NCI-H1048 (cell line): ENCODE measurements around the gene SSTR4.

Source experiments
- DNase-seq: peaks from one replicate; lab custom pipeline; 2025; lab: John Stamatoyannopoulos, UW

Gene SSTR4

DNA sequence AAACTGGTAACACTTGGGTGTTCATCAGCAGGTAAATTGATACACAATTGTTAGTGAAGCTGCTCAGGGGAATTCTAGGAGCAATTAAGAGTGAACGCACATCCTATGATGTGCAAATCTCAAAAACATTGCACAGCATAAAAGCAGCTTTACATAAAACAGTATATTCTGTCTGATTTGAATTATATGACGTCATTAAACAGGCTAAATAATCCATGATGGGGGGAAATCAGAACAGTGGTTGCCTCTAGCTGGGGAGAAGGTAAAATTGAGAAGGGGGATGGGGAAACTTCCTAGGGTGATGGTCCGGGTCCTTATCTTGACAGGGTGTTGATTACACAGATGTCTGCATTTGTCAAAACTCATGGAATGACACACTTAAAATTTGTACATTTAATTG is 31.7 kb downstream of the SSTR4 start:
- DNase-seq, result no peak

- no peak for DNase-seq
Measured at GRCh38 chr20:23068283-23068682, 33.2 kb downstream of the SSTR4 start.

- DNase-seq, result no peak
Measured at GRCh38 chr20:23069108-23069507, 34.0 kb downstream of the SSTR4 start.

DNA sequence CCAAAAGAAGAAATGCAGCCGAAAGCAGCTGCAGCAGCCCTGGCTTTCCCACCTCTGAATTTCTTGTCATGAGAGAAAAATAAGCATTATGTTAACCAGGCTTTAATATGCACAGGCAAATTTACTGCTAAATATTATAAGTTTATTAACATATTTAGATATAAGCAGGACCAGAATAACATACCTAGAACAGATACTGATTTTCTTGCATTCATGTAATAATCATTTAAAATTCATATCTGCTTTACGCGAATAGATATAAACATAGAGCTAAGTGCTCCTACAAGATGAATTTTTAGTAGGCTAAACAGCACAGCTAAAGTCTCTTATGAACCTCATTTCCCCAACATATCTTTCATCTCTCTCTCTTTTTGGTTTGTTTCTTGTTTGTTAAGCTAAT is 36.3 kb downstream of the SSTR4 start:
- DNase-seq, result no peak

DNA sequence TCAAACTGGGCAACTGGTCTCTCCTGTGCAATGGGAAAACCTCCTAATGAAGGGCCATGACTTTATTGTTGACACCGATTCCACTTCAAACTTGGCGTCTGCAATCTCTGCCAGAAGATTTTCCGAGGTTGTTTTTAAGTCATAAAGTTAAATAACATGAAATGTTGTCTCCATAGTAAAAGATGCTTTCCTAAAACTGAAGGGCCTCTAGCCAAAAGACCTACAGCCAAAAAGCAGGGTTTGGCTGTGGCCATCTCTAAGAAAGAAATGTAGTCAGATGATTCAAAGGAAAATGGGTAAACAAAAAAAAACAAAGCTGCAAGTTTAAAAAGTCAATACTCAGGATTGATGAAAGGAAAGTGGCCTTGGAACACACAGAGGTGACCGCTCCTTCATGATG is 36.9 kb downstream of the SSTR4 start:
- DNase-seq, result no peak

- no peak for DNase-seq
Measured at GRCh38 chr20:23072892-23073586, 37.9 kb downstream of the SSTR4 start.

DNA sequence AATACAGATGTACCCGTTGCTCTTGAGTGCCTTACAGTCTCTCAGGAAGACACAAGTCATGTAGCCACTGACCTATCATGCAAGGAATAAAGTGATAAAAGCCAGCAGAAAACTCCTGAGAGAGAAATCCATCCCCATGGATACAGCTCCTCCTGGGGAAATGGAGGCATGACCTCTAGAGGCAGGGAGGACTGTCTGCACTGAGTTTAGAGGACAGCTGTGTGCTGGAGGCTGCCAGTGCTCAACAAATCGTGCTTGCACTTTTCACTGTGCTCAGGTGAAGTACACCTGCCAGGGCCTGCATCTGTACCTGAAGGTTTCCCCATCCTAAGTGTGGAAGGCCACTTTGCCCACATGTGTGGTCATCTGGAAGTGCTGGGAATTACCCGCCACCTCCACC is 38.9 kb downstream of the SSTR4 start:
- DNase-seq, result no peak

DNA sequence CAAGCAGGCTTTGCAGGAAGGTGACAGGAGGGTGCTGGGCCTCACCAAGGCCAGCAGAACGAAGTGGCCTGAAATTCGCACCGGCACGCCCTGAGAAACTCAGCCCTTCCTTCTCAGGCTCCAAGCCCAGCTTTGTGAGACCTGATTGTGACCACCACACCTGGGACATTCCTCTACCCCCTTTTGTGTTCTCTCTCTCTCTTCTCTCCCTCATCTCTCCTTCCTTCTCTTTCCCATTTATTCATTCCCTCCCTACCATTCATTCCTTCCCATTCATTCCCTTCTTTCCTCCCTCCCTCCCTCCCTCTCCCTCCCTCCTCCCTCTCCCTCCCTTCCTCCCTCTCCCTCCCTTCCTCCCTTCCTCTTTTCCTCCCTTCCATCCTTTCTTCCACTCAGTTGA is 42.2 kb downstream of the SSTR4 start:
- DNase-seq, result no peak

DNA sequence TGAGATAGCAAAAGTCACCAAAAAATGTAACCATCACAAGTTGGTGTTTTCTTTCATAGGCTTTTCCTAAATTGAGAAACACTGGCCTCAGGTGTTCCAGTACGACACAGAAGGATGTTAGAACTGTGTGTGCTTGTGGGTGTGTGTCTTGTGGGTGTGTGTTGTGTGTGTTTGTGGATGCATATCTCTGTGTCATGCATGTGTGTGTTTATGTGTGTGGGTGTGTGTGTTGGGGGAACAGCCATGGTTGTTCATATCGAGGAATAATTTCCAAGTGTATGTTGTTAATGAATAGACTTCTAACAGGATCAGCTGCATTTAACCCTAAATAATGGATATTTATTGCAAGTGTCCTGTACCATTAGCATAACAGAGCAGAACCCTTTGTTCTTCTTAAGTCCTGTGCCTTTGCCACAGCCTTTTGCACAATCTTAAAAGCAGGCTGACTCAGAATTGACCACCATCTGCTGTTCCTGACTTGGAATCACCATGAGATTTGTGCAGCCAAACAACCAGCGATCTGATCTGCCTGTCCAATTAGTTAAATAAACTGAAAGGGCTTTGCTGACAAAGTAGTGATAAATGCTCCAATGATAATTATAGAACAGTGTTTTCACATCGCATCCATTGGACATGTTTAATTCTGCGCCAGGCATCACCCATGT is 43.4 kb downstream of the SSTR4 start:
- no peak for DNase-seq

- DNase-seq, result no peak
Measured at GRCh38 chr20:23079016-23079351, 43.9 kb downstream of the SSTR4 start.

GRCh38 chr20:23079926-23080325 is 44.8 kb downstream of the SSTR4 start:
- no peak for DNase-seq

DNA sequence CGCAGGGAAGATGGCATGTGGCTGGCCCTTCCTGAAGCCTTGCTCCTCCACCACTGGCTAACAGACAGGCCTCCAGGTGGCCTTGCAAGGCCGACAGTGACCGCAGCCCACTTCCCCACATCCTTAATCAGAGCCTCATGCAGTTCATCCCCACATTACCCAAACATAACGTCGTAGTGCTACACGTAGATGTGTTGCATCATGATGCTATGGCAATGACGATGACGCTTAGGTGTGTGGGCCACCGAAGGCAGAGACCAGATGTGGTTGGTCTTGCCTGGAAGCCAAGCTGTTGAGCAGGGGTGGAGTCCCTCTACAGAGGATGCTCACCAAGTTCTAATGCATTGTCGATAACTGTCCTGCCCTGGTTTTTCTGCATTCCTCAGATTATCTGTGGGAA is 45.4 kb downstream of the SSTR4 start:
- DNase-seq, result no peak

DNA sequence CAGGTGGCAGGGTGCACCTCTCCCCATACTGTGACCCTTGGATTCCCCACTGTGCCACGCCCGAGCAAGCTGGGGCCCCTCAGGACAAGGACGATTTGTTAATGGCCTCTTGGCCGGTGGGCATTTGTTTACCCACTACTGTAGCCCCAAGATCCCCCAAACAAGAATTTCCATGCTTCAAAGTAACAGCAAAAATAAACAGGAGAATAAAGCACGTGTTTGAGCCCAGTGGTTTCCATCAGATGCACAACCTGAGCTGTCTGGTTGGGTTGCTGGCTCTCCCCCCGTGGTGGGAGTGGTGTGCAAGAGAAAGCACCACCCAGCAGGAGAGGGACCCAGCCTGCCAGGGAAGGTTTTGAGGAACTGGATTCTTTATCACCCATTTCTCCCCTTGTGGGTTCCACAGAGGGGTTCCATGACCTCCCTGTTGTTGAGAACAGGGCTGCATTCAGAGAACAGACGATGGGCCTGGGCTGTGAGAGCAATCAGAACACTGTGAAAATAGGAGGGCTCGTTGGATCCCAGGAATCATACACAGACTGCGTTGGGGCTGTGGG is 46.2 kb downstream of the SSTR4 start:
- no peak for DNase-seq

GRCh38 chr20:23082846-23083552 is 47.9 kb downstream of the SSTR4 start:
- DNase-seq, result no peak

DNA sequence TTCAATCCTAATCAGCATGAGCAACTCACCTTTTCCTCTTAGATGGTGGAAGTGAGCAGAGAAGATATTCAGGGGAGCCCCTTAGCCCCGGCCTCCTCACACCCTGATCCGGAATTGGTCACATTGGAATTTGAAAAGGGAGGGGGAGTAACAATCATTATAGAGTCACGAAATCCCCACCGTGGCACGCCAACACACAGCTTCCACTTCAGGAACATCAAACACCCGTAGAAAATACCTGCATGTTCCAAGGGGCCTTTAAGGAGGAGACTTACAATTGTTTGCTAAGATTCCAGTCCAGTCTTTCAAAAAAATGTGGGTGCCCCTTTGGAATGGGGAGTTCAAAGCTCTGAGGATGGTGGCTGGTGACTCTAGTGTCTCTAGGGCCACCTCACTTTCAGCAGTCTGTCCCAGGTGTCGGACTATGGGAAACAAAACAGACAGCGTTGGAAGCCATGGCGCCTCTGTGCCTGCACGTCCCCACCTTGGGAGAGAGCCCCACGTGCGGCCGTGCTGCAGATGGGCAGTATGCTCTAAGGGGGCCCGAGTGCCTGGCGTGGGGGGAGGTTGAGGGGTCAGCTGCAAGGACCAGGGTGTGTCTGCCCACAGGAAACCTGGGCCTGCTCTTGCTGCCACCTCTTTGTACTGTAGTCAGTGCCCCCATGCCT is 48.6 kb downstream of the SSTR4 start:
- DNase-seq, result no peak

DNA sequence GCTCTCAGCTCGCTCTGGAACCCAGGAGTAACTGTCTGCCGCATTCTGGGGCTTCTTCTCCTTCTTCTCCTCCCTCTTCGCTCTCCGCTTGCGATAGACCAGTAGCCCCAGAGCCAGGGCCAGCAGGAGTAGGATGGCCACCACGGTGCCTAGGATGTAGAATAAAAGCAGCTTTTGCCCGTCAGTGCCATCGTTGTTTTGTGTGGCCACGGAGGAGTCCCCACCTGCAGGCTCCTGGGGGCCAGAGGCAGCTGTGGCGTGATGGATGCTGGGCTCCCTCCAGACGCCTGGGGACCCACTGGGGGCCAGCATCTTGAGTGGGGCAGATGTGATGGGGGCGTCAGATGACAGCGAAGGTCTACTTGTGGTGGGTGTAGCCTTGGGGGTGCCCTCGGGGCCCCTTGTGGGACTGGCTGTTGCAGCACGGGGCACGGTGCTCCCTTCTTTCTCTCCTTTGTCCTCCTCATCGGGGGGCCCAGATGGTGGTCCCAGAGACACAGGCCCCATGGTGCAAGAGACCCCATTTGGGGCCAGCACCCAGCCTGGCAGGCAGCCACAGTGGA is 49.3 kb downstream of the SSTR4 start:
- no peak for DNase-seq

DNA sequence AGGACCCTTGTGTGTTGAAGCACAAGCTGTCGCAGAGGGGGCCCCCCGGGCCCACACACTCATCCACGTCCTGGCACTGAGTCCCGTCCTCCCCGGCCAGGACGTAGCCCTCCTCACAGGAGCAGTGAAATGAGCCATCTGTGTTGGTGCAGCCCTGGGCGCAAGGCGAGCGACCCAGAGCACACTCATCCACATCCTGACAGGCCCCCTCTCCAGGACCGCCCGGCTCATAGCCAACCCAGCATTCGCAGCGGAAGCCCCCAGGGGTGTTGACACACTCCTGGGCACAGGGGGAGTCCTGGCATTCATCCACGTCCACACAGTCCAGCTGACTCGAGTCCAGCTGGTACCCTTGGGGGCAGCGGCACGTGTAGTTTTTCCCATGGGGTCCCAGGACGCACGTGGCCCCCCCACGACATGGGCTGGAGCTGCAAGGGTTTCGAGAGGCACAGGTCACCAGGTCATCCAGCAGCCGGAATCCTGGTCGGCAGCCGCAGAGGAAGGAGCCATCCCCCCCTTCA is 49.8 kb downstream of the SSTR4 start:
- DNase-seq, result no peak

- DNase-seq, result no peak
Measured at GRCh38 chr20:23085436-23086055, 50.4 kb downstream of the SSTR4 start.

DNA sequence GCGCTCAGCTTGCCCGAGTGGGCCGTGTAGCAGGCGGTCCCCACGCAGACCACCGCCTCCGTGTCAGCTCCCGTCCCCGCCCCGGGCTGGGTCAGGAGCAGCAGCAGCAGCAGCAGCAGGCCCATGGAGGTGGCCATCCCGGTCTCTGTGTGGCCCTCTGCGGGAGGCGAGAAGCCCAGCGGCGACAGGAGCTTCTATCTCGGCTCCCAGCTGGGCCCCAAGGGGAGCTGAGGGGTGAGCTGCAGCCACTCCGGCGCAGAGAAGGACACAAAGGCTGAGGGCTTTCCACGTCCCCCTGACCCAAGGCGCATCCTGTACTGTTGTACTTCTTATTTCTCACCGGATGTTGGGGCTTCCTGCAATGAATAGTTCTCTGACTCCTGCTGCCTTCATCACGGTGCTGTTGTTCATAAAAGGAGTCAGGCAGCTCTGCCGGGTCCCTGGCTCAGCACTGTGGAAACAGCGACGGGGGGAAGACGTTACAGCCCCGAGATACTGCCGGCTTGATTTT is 51.0 kb downstream of the SSTR4 start, which contains the start of gene CD93:
Gene CD93, minus strand, starts transcription at position 269 of the 511 bp plus-strand sequence. Its CDS starts 132 bp downstream, at position 137.
- DNase-seq, result no peak

DNA sequence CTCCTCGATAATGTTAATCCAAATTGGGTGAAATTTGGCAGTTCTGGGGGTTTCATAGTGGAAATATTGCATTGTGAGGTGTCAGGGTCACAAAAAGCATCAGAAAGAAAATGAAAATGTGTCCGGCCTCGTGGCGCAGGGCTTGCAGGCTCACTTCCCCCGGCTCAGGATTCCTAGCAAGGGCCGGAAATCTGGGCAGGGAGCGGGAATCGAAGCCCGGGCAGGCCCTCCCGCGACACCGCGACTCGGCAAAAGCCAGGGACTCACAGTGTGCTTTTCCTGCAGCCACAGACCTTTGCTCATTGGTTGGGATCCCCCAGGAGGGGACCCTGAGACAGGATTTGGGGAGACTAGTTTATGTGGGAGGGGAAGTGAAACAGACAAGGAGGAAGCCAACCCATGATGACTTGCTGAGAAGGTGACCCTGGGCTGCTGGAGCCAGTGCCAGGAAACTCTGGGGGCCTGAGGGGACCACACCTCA is 51.9 kb downstream of the SSTR4 start:
- DNase-seq, result no peak
